GM19025 (cell line): ENCODE data around the gene MFRP.
A peak's percentile ranks its signal among the peaks of the same experiment; 100 is the strongest.

Experiments used
- ATAC-seq: cut with Tn5 transposase; IDR thresholded peaks from one replicate; pipeline ENCODE4 v1.9.1; 2021; ENCODE audit warnings: mild to moderate bottlenecking, low read depth, moderate library complexity; ENCODE audit not compliant: unreplicated experiment

The MFRP gene

DNA sequence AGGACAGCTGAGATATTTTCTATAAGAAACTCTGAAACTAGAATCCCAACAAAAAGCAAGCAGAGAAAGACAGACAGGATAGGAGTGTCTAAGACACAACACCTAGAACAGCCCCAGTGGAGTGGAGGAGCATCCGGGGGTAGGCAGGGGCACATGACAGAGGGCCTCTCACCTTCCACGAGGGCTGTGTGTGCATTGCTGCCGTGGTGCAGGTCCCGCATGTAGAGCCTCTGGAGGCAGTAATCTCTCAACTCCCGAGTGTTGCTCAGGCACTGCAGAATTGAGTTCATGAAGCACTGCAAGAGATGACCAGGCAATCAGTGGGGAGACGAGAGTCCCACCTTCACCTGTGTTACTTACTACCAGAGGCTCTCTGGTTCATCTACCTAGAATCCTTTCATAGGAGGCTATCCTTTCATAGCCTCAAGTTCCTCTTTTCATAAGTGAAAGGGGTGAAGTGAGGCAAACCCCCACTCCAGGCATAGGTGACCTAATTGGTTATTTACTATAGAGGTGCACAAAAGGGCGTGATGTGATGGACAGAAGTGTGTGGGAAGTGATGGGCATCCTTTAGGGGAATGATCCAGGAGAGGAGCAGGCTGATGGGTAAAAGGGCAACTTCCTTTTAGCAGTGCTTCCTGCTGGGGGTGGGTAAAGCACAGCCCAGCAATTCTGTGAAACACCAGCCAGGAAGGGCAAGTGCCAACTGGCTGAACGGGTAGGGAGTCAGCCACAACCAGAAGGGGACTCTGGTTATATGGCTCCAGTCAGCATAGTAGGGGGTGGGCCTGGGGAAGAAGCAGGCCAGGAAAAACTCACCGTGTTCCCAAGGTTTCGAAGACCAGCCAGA lies 13.1 kb upstream of the MFRP start:
- ATAC-seq: no peak

- ATAC-seq: no peak
Measured at GRCh38 chr11:119357074-119357473, 10.6 kb upstream of the MFRP start.

GRCh38 chr11:119356349-119357031 lies 10.0 kb upstream of the MFRP start:
- ATAC-seq: peak; percentile 47

GRCh38 chr11:119355091-119355843 lies 8.8 kb upstream of the MFRP start:
- ATAC-seq: no peak

- no peak for ATAC-seq
Measured at GRCh38 chr11:119352857-119353260, 6.4 kb upstream of the MFRP start.

DNA sequence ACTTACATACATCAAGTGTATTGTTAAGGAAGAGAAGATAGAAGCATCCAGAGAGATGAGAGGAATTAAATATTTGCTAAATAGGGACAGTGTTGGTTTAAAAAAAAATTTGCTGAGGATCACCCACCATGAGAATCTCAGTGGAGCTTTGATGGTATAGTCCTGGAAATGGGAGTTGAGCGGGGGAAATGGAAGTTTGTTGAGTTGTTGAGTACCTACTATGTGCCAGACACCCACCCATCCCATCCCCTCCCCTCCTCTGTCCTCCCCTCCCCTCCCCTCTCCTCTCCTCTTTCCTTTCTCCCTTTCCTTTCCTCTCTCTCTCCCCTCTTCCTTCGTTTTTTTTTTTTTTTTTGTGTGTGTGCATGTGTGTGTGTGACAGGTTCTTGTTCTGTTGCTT lies 4.7 kb upstream of the MFRP start:
- no peak for ATAC-seq

DNA sequence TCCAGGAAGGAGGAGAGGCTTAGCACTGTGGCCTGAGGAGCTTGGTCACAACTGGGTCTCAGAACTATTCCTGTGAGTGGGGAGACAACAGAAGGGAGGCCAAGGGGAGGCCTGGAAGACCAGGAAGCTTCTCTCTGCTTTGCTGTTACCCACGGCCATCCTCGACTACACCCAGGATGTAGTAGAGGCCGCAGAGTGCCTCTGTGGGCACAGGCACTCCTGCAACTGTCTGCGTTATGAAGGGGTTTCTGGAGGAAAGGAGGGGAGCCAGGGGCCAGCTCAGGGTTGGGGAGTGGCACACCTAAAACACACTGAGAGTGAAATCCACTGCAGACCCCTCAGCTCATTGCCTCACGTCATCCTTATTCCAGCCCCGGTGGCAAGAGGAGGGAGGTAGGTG lies 3.8 kb upstream of the MFRP start:
- ATAC-seq: no peak

DNA sequence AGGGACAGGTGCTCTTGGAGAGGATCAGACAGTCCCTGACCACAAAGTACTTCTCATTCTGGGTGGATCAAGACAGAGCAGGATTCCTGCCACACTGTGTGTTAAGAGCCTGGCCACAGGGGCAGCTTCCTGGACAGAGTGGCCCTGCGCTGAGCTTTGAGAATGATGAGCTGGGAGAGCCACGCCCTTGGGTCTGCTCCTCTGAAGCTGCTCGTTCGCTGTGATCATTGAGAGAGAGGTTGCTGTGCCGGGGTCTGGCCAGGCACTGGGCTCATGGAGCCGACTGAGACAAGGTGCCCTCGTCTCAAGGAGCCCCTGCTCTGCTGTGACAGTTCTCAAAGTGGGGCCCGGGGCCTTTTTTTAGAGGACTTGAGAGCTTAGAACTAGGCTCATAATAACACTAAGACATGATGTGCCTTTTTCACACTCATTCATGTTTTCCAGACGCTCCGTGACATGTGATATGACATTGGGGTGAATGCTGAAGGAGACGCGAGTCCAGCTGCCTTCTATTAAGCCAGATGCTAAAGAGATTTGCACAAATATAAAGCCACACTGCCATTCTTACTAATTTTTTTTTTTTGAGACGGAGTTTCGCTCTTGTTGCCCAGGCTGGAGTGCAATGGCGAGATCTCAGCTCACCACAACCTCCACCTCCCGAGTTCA lies 1.6 kb upstream of the MFRP start:
- ATAC-seq: no peak

- no peak for ATAC-seq
Measured at GRCh38 chr11:119347242-119347641, 737 bp upstream of the MFRP start.

DNA sequence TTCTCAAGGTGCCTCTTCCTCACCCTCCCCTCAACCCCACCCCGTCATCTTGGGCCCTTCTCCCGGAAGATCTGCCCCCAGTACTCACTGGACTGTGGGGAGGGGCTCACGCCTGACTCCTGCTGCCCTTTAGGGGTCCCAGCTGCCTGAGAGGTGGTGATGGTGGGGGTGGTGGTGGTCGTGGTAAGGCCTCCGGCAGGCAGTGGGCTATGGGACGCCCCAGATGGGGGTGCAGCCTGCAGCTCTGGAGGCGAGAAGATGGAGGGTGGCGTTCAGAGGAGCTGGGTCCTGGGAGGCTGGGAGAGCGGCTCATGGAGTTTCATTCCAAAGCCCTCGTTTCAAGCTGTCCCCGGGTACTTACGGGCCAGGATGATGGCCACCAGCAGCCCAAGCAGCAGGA lies 820 bp downstream of the MFRP start:
- ATAC-seq: no peak

GRCh38 chr11:119344291-119345010 lies 2.1 kb downstream of the MFRP start:
- ATAC-seq: no peak

GRCh38 chr11:119343726-119344125 lies 2.8 kb downstream of the MFRP start:
- no peak for ATAC-seq

DNA sequence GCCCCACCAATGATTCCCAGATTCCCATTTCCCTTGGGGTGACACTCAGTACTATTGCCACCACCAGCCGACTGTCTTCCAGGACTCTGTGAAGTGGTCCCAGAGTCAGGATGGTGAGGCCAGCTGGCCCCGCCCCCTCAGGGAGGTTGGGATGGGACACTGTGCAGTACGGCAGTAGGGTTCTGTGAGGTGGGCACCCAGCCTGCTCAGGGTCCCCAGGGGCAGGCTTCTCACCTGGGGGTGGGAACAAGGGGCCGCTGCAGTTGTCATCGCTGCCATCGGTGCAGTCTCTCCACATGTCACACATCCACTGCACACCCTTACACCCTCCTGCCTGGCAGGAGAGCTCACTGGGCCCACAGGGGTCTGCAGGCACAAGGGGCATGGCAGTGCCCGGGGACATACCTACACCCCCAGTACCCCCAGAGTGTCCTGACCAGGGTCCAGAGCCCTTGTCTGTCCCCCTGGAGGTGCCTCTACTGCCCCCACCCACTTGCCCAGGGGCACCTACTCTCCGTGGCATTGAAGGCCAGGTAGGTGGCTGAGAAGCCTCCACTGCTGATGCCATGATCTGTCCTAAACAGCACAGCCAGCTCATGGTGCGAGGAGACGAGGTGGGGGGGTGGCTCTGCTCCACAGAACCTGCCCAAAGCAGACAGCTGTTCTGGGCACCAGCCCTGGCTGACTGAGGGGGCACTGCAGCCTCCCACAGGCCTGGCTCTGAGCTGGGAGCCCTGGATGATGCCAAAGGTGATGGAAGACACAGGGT lies 4.0 kb downstream of the MFRP start:
- no peak for ATAC-seq

GRCh38 chr11:119342023-119342300 lies 4.5 kb downstream of the MFRP start:
- no peak for ATAC-seq

DNA sequence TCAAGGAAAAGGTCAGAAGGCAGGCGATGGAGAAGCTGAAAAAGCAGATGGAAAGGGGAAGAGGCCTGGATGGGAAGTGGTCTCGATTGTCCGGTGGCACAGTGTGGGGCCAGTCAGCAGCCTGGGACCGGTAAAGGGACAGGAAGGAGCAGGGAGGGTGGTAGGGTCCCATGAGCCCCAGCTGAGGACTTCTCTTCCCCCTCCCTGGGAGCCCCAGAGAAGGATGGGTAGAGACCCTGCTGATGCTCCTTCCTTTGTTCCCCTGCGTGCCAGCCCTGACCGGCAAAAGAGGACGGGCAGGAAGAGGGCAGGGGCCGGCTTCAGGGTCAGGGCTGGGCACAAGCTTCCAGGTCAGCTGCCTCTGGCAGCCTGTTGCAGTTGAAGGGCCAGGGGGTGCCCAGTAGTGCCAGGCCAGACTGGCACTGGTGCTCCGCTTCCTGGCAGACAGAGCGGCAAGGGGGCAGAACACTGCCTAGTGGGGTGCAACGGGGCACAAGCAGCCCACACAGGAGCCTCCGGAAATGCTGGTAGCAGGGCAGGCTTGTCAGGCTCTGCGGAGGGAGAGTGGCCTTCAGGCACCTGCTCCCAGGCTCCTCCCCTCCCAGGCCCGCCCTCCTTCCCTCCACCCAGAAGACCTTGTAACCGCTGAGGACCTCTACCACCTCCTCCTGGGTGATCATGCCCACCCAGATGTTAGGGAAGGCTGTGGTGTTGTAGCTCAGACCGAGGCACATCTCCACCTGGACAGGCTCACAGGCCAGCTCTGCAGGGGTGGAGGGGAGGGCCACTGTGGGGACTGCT lies 5.1 kb downstream of the MFRP start:
- ATAC-seq: no peak

- no peak for ATAC-seq
Measured at GRCh38 chr11:119340335-119341221, 5.9 kb downstream of the MFRP start, which contains the start of gene C1QTNF5. Gene C1QTNF5, minus strand, starts transcription at chr11:119340883. Its CDS starts 486 bp downstream, at chr11:119340397.

DNA sequence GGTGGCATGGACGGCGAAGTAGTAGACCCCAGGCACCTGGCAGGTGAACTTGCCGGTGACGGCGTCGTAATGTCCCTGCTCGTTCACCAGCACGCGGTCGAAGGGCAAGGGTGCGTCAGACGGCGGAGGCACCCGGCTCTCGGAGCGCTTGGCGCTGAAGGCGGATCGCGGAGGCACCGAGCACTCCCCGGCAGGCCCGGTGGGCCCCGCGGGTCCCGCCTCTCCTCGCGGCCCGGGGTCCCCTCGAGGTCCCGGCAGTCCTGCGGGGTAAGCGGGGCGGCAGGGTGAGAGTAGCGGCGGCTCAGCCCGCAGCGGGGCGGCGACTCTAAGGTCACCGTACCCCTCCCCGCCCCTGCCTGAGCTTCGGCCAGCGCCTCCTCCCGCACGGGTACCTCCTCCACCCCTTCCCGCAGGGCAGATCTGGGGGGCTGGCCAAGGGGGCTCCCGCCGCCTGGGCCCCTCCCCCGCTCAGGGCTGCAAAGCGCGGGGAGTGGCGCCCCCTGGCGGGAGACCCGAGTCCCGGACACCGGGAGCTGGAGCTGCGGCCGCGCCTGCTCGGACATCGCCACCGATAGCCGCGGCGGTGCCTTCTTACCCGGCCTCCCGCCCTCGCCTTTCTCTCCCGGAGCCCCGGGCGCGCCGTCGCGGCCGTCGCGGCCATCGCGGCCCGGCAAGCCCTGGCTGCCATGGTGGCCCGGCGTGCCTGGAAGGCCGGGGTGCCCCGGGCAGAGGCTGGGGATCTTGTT lies 6.7 kb downstream of the MFRP start:
- ATAC-seq: no peak
